ENCODE measurements around the gene NKAIN4.

The NKAIN4 gene

GRCh38 chr20:63259734-63260460, 5.6 kb upstream of the NKAIN4 start:
- Histone ChIP-seq H3F3A (ENCODE audit: control insufficient read depth, insufficient read depth) (no peaks in the 10 kb centered on the region), H3K27ac (ENCODE audit: low read depth, low read length) (no peak overlapping the region), H3K4me2 (ENCODE audit: low read length) (no peak overlapping the region), H4K20me1 (ENCODE audit: control insufficient read depth, insufficient read depth, low read depth, low read length) (peaks cover 6% of the 10 kb centered on the region; the same call in 1 of the 2 replicates), H3K4me3 (ENCODE audit: low read length) (no peak overlapping the region), H3K9me2 (replicated peaks; ENCODE audit: control insufficient read depth, low read length) (no peaks in the 10 kb centered on the region), H3K4me1 (ENCODE audit: control insufficient read depth, low read length) (no peaks in the 10 kb centered on the region), H3K36me3 (ENCODE audit: control insufficient read depth, low read length) (no peaks in the 10 kb centered on the region), H3K27me3 (ENCODE audit: control insufficient read depth, low read length) (peaks cover 6% of the 10 kb centered on the region), H3K79me2 (ENCODE audit: control insufficient read depth, low read length) (no peaks in the 10 kb centered on the region), H3K9me3 (ENCODE audit: control insufficient read depth, insufficient read depth, low read length) (no peaks in the 10 kb centered on the region)
- no peak for TF ChIP-seq EZH2phosphoT487 (IDR thresholded peaks at IDR 0.05; ENCODE audit: borderline replicate concordance, low read length)
- TF ChIP-seq CTCF (IDR thresholded peaks at IDR 0.05; ENCODE audit: low read depth, low read length, poor library complexity, severe bottlenecking): no peak

- TF ChIP-seq CTCF (IDR thresholded peaks at IDR 0.05; ENCODE audit: low read depth, low read length, poor library complexity, severe bottlenecking) (no peak), EZH2phosphoT487 (IDR thresholded peaks at IDR 0.05; ENCODE audit: borderline replicate concordance, low read length) (no peak)
- no peaks in the 10 kb centered on the region for H3K36me3 ChIP-seq (ENCODE audit: control insufficient read depth, low read length)
- no peak overlapping the region for H3K27ac ChIP-seq (ENCODE audit: low read depth, low read length)
- no peaks in the 10 kb centered on the region for H3K4me1 ChIP-seq (ENCODE audit: control insufficient read depth, low read length)
- no peaks in the 10 kb centered on the region for H3K9me2 ChIP-seq (replicated peaks; ENCODE audit: control insufficient read depth, low read length)
- no peaks in the 10 kb centered on the region for H3K9me3 ChIP-seq (ENCODE audit: control insufficient read depth, insufficient read depth, low read length)
- H3K4me3 ChIP-seq (ENCODE audit: low read length): no peak overlapping the region
- peaks cover 6% of the 10 kb centered on the region; the same call in 1 of the 2 replicates for H4K20me1 ChIP-seq (ENCODE audit: control insufficient read depth, insufficient read depth, low read depth, low read length)
- H3F3A ChIP-seq (ENCODE audit: control insufficient read depth, insufficient read depth): no peaks in the 10 kb centered on the region
- H3K4me2 ChIP-seq (ENCODE audit: low read length): no peak overlapping the region
- H3K27me3 ChIP-seq (ENCODE audit: control insufficient read depth, low read length): peaks cover 8% of the 10 kb centered on the region
- no peaks in the 10 kb centered on the region for H3K79me2 ChIP-seq (ENCODE audit: control insufficient read depth, low read length)
Measured at GRCh38 chr20:63258781-63259180, 4.5 kb upstream of the NKAIN4 start.

GRCh38 chr20:63257629-63258028, 3.4 kb upstream of the NKAIN4 start:
- Histone ChIP-seq H3K36me3 (ENCODE audit: control insufficient read depth, low read length) (no peaks in the 10 kb centered on the region), H3K4me2 (ENCODE audit: low read length) (no peak overlapping the region), H3K9me3 (ENCODE audit: control insufficient read depth, insufficient read depth, low read length) (no peaks in the 10 kb centered on the region), H3K4me3 (ENCODE audit: low read length) (no peak overlapping the region), H4K20me1 (ENCODE audit: control insufficient read depth, insufficient read depth, low read depth, low read length) (peaks cover 6% of the 10 kb centered on the region; the same call in 1 of the 2 replicates), H3K27ac (ENCODE audit: low read depth, low read length) (no peak overlapping the region), H3K4me1 (ENCODE audit: control insufficient read depth, low read length) (no peaks in the 10 kb centered on the region), H3K9me2 (replicated peaks; ENCODE audit: control insufficient read depth, low read length) (no peaks in the 10 kb centered on the region), H3F3A (ENCODE audit: control insufficient read depth, insufficient read depth) (no peaks in the 10 kb centered on the region), H3K79me2 (ENCODE audit: control insufficient read depth, low read length) (no peaks in the 10 kb centered on the region), H3K27me3 (ENCODE audit: control insufficient read depth, low read length) (peaks cover 16% of the 10 kb centered on the region)
- TF ChIP-seq CTCF (IDR thresholded peaks at IDR 0.05; ENCODE audit: low read depth, low read length, poor library complexity, severe bottlenecking) (no peak), EZH2phosphoT487 (IDR thresholded peaks at IDR 0.05; ENCODE audit: borderline replicate concordance, low read length) (no peak)

Data from DOHH2 (cell line).